GM12864 (cell line): ENCODE data around the gene NAPB.
"Not testable (repeated sequence)": the region's sequence is repeated elsewhere in the genome, so short reads cannot be mapped to it uniquely, and the experiment has no call there.

ENCODE experiments used
- DNase-seq: peaks from one replicate; pipeline ENCODE4 v3.0.0-alpha.2; 2011; ENCODE audit warnings: low read depth
- H3K4me3 ChIP-seq: 2 replicates; pipeline ENCODE4 v1.5.1; 2011; ENCODE audit warnings: mild to moderate bottlenecking, low read depth, low read length, control low read depth
- TF ChIP-seq, protein P1 (sequence below): IDR thresholded peaks from 2 replicates; pipeline ENCODE4 v1.5.1; 2011; ENCODE audit warnings: low read depth, mild to moderate bottlenecking, moderate library complexity, low read length, control low read depth, inconsistent platforms; ENCODE audit errors: missing control alignments

The NAPB gene

DNA sequence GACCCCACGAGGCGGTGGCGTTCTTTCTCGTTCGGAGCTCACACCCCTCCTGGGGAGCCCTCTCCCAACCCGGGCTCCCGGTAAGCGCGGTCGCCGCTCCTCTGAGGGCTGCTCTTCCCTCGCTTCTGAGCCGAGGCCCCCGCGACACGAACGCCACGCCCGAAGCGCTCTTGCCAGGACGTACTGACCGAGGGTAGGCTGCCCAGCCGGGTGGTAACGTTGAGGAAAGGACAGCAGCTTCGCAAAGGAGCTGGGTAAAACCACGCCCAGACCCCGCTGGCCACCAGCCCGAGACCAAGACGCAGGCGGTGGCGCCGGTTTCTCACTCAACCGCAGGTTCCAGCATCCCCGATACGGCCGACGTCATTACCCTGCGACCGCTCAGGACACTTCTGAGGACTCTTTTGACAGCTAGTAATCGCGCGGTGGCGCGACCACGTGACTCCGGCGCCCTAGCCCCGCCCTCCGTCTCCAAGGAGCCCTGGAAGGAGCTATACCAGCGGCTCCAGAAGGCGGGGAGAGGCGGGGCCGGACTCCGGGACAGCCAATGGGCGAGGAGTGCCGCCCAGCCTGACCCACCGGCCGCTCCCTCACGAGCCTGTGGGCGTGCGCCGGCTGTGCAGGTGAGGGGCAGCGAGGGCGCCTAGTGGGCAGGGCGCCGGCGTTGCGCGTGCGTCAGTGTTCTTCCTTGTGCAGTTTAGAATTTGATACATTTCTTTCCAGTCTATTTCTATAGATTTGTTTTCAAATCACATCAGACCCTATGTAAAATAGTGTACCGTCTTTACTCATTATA, 63.3 kb downstream of the NAPB start:
- peak overlapping the region; percentile 67 for H3K4me3 ChIP-seq
- TF ChIP-seq, protein P1, sequence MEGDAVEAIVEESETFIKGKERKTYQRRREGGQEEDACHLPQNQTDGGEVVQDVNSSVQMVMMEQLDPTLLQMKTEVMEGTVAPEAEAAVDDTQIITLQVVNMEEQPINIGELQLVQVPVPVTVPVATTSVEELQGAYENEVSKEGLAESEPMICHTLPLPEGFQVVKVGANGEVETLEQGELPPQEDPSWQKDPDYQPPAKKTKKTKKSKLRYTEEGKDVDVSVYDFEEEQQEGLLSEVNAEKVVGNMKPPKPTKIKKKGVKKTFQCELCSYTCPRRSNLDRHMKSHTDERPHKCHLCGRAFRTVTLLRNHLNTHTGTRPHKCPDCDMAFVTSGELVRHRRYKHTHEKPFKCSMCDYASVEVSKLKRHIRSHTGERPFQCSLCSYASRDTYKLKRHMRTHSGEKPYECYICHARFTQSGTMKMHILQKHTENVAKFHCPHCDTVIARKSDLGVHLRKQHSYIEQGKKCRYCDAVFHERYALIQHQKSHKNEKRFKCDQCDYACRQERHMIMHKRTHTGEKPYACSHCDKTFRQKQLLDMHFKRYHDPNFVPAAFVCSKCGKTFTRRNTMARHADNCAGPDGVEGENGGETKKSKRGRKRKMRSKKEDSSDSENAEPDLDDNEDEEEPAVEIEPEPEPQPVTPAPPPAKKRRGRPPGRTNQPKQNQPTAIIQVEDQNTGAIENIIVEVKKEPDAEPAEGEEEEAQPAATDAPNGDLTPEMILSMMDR: no peak
- peak; percentile 98 for DNase-seq

DNA sequence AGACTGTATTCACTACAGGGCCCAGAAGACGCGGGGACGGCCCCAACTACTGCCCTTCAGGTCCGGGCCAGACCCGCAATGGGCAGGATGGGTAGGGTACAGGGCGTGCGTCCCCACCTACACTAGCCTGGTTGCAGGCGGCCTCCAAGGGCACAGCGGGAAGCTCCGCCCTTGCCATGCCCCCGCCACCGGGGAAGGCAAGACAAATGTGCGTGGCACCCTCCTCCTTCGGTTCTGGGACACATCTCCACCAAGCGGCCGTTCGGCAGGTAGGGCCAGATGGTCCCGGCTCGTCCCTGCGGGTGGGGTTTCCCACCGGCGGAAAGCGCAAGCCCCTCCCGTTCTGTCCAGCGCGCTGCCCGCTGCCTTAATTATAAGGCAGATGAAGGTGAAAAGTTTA, 65.1 kb downstream of the NAPB start:
- DNase-seq: no peak
- TF ChIP-seq, protein P1: no peak

GRCh38 chr20:23350904-23351838, 70.1 kb downstream of the NAPB start:
- TF ChIP-seq, protein P1: no peak
- H3K4me3 ChIP-seq: peak overlapping the region; percentile 94
- no peak for DNase-seq

More for the DNA sequence above, 65.1 kb downstream of the NAPB start:
- no peak overlapping the region for H3K4me3 ChIP-seq

DNA sequence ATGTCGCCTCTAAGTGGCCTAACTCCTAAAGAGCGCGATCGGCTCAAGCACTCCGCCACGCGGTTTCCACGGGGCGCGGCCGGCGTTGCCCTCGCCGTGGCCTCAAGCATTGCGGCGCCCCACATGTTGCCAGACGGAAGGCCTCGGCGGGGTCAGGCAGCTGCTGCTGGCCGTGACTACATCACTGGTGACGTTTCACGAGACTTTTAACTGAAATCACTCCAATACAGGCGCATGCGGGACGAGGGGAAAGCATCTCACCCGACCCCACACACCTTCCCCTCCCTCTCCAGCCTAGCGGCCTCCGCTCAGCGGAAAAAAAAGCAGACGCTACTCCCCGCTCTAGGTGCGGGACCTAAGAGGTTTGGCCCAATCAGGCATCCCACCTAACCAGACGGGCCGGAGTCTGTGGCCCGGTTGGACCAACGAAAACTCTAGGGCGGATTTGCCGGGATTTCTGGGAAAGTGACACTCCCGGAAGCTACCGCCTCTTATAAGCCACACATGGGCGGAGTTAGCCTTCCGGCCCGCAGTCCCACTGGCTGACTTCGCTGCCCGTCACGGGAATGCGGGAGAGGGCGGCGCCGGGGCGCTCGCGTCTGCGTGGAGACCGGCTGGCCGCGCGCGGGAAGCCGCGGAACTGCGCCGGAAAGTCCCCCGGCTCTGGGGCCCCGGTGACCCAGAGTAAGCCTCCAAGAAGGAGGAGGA, 70.9 kb downstream of the NAPB start, which contains the start of gene NXT1:
TSS of gene NXT1 (plus strand) at position 596 of the 708 bp plus-strand sequence. CDS start 3,251 bp downstream, outside the sequence.
- peak; percentile 95 for DNase-seq
- peak within 1 kb of the TSS; percentile 94 for H3K4me3 ChIP-seq
- TF ChIP-seq, protein P1: peak; percentile 1

- DNase-seq: no peak
- TF ChIP-seq, protein P1: peak; percentile 46
These were observed 71.7 kb downstream of the NAPB start for GRCh38 chr20:23349338-23350195.

DNA sequence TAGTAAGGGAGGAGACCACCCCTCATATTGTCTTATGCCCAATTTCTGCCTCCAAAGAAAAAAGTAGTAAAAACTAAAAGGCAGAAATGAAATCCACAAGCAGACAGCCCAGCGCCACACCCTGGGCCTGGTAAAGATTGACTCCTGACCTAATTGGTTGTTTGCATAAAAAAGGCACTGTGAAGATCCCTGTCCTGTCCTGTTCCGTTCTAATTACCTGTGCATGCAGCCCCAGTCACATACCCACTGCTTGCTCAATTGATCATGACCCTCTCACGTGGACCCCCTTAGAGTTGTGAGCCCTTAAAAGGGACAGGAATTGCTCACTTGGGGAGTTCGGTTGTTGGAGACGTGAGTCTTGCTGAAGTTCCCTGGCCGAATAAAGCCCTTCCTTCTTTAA, 72.8 kb downstream of the NAPB start:
- H3K4me3 ChIP-seq, DNase-seq: not testable (repeated sequence)

More at GRCh38 chr20:23349338-23350195, 71.7 kb downstream of the NAPB start:
- H3K4me3 ChIP-seq: peak overlapping the region; percentile 94
